ENCODE data around the gene PDPK1.
A peak's percentile ranks its signal among the peaks of the same experiment; 100 is the strongest.

Gene PDPK1

DNA sequence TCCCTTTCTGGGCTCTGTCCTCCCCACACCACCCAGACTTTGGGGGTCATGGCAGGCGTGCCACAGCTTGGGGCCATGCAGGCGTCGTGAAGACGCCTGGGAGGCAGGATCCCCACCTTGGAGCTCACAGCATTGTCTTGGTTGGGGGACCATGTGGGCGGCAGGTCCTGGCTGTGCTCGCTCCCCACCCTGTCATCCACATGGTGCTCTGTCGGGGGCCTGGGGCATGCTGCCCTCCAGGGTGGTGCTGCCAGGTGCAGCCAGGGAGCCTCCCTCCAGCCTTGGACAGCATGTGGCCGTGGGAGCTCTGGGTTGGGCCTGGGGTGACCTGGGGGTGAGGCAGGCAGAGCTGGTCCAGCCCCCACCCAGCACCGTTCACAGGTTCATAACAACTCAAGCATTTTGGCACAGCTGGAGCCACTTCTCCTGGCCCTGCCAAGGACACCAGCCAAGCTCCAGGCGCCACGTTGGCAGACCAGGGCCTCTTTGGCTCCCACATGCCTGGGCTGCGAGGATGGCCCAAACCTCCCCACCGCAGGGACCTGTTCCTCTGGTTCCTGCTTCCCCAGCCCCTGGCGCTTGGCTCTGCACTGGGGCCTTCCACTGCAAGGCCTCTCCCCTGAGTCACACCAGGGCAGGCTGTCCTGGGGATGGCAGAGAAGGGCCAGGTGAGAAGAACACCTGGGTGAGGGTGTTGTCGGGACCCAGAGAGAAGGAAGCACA is 39.1 kb upstream of the PDPK1 start:
- no peaks in the 10 kb centered on the region for H3K27me3 ChIP-seq (ENCODE audit: insufficient read depth, low read depth, severe bottlenecking)
- H3K4me3 ChIP-seq (ENCODE audit: low read depth, low read length) = no peak overlapping the region
- H3K36me3 ChIP-seq = peaks cover 46% of the 10 kb centered on the region
- no peaks in the 10 kb centered on the region for H3K9me3 ChIP-seq (ENCODE audit: severe bottlenecking)
- TF ChIP-seq, protein P1, sequence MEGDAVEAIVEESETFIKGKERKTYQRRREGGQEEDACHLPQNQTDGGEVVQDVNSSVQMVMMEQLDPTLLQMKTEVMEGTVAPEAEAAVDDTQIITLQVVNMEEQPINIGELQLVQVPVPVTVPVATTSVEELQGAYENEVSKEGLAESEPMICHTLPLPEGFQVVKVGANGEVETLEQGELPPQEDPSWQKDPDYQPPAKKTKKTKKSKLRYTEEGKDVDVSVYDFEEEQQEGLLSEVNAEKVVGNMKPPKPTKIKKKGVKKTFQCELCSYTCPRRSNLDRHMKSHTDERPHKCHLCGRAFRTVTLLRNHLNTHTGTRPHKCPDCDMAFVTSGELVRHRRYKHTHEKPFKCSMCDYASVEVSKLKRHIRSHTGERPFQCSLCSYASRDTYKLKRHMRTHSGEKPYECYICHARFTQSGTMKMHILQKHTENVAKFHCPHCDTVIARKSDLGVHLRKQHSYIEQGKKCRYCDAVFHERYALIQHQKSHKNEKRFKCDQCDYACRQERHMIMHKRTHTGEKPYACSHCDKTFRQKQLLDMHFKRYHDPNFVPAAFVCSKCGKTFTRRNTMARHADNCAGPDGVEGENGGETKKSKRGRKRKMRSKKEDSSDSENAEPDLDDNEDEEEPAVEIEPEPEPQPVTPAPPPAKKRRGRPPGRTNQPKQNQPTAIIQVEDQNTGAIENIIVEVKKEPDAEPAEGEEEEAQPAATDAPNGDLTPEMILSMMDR (IDR thresholded peaks at IDR 0.05; ENCODE audit: low read depth, low read length) = no peak
- no peak for DNase-seq
- H3K27ac ChIP-seq = peak overlapping the region; percentile 65; the same call in 1 of the 2 replicates

DNA sequence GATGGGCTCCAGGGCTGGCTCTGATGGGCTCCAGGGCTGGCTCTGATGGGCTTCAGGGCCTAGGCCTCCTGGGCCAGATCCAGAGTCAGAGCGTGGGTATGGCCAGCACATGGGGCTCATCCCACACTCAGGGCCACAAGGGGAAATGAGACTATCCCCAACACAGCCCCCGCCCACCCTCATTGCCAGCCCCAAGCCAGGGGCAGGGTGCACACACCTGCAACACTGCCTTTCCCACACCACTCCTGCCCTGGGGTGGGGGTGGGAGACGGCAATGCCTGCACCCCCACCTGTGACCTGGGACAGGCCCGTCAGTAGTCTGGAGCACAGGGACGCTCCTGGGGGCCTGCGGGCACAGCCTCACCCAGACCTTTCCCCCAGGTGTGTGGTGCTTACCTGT is 38.4 kb upstream of the PDPK1 start:
- Histone ChIP-seq H3K4me3 (ENCODE audit: low read depth, low read length) (no peak overlapping the region), H3K27ac (no peak overlapping the region), H3K36me3 (peaks cover 46% of the 10 kb centered on the region), H3K9me3 (ENCODE audit: severe bottlenecking) (no peaks in the 10 kb centered on the region), H3K27me3 (ENCODE audit: insufficient read depth, low read depth, severe bottlenecking) (no peaks in the 10 kb centered on the region)
- TF ChIP-seq, protein P1 (IDR thresholded peaks at IDR 0.05; ENCODE audit: low read depth, low read length) = no peak
- DNase-seq = no peak

DNA sequence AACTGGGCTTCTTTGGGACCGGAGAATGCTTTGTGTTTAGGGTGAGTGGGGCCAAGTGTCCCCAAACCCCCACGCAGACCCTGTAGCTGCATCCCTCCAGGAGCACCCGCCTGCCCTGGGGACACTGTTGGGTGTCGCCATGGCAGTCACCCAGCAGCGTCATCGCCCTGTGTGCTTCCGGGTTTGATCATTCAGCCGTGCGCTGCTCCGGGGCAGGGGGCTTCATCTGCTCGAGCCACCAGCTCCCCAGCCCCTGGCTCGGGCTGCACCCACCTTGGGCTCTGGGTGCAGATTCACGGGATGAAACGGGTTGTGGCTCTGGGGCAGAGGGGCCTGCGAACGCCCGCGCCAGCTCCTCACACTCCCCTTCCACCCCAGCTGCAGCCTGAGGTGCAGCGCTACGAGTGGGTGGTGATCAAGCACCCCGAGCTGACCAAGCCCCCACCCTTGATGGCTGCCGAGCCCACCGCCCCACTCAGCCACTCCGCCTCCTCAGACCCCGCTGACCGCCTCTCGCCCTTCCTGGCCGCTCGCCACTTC is 37.9 kb upstream of the PDPK1 start:
- no peak for DNase-seq
- H3K27me3 ChIP-seq (ENCODE audit: insufficient read depth, low read depth, severe bottlenecking) = no peaks in the 10 kb centered on the region
- H3K27ac ChIP-seq = peak overlapping the region; percentile 66; the same call in 1 of the 2 replicates
- TF ChIP-seq, protein P1 (IDR thresholded peaks at IDR 0.05; ENCODE audit: low read depth, low read length) = no peak
- no peak overlapping the region for H3K4me3 ChIP-seq (ENCODE audit: low read depth, low read length)
- H3K9me3 ChIP-seq (ENCODE audit: severe bottlenecking) = no peaks in the 10 kb centered on the region
- peaks cover 46% of the 10 kb centered on the region for H3K36me3 ChIP-seq

DNA sequence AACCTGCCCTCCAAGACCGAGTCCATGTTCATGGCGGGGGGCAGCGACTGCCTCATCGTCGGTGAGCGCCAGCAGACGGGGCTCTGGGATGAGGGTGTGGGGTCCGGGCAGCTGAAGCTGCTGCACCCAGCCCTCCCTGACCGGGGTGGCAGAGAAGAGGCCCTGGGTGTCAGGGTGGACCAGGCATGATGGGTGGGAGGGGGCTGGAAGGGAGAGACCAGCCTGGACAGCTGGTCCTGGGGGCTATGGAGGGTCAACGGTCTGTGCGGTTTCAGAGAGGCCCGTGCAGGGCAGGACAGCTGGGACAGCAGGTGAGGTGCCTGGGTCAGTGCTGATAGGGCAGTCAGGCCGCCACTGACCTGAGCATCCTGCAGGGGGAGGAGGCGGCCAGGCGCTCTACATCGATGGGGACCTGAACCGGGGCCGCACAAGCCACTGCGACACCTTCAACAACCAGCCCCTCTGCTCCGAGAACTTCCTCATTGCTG is 37.3 kb upstream of the PDPK1 start:
- Histone ChIP-seq H3K4me3 (ENCODE audit: low read depth, low read length) (no peak overlapping the region), H3K9me3 (ENCODE audit: severe bottlenecking) (no peaks in the 10 kb centered on the region), H3K27ac (peak overlapping the region; percentile 66), H3K36me3 (peaks cover 46% of the 10 kb centered on the region), H3K27me3 (ENCODE audit: insufficient read depth, low read depth, severe bottlenecking) (no peaks in the 10 kb centered on the region)
- TF ChIP-seq, protein P1 (IDR thresholded peaks at IDR 0.05; ENCODE audit: low read depth, low read length) = peak; percentile 21
- no peak for DNase-seq

DNA sequence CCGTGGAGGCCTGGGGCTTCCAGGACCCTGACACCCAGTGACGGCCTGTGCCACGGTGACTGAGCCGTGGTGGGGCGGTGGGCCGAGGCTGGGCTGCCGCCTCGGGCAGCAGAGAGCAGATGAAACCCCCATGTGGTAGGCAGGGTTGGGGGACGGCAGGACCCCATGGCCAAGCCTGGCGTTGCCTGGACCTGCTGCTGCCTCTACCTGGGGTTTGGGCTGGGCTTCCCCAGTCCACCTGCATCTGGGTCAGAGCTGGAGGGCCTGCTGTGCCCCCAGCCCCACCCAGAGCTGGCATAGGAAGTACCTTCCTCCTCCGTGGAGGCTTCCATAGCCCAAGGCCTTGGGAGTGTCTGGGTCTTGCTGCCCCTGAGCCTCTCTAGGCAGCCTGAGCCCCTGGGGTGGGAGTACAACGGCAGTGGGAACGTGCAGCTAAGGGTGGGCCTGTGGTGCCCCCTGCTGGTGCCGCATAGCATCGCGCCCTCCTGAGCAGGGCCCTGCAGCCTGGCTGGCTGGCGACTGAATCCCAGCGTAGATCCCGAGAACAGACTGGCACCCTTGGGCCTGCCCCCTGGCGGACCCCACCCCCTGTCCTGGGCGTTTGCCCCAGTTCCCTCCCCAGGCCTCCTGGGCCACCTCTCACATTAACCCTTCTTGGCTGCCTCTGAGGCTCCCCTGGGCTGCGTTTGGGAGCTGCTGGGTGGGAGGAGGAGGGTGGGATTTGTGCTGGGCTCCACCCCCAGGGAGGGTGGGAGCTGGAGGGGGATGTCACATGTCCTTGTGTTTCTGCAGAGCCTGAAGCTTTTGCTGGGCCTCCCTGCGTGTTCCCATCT is 36.7 kb upstream of the PDPK1 start:
- peaks cover 45% of the 10 kb centered on the region for H3K36me3 ChIP-seq
- H3K27me3 ChIP-seq (ENCODE audit: insufficient read depth, low read depth, severe bottlenecking) = no peaks in the 10 kb centered on the region
- no peaks in the 10 kb centered on the region for H3K9me3 ChIP-seq (ENCODE audit: severe bottlenecking)
- H3K4me3 ChIP-seq (ENCODE audit: low read depth, low read length) = peak overlapping the region; percentile 18; the same call in 1 of the 2 replicates
- TF ChIP-seq, protein P1 (IDR thresholded peaks at IDR 0.05; ENCODE audit: low read depth, low read length) = peak; percentile 97
- peak overlapping the region; percentile 66 for H3K27ac ChIP-seq
- DNase-seq = peak; percentile 90
